ENCODE measurements around the gene CRACR2B. TPM values are rescaled to one million over a fixed set of nuclear protein-coding genes. Genes with fewer than 3 reads are reported as not detected.
A peak's percentile ranks its signal among the peaks of the same experiment; 100 is the strongest.

Gene CRACR2B
- total RNA-seq, 1 donor from 2014 or later, result 2.6 TPM

DNA sequence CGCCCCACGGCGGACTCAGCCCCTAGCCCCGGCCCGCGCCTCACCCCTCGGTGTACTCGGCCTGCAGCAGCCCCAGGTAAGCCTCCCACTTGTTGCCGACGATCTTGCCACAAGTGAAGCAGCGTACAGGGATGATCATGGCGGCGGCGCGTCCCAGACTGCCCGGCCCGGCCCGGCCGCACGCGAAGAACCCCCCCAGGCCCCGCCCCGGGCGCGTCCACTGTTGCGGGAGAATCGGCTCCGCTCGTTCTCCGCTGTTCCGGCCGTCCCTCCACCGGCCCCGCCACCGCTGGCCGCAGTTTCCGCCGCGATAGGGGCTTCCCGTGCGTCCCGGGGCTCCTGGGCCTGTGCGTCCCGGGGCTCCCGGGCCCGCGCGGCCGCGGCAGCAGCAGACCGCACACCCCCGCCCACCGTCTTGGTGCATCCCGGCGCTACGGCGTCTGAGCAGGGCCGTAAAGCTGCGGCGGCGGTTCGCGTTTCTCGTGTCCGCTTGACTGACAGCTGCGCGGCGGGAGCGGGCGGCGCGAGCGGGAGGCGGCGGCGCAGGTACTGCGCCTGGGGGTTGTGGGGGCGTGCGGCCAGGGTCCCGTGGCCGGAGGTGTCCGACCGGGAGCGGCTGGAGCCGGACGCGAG is 14.8 kb downstream of the CRACR2B start, which contains the start of the genes POLR2L and TSPAN4:
POLR2L (minus strand) TSS at position 160 of the 633 bp plus-strand sequence; CDS start at position 139, 21 bp downstream.
TSPAN4 (plus strand) TSS at position 483 of the 633 bp plus-strand sequence. CDS start 7,453 bp downstream, outside the sequence.
- H3K4me3 Mint-ChIP-seq (ENCODE audit: unreplicated experiment), result peak within 1 kb of the TSS; percentile 89
- Histone ChIP-seq H3K36me3 (ENCODE audit: insufficient read depth, low read length) (peaks cover 15% of the 10 kb centered on the region), H3K4me1 (ENCODE audit: insufficient read depth, low read length) (peaks cover 55% of the 10 kb centered on the region), H3K27me3 (ENCODE audit: insufficient read depth, low read length) (no peaks in the 10 kb centered on the region), H3K4me3 (ENCODE audit: insufficient read depth, low read depth, low read length) (peak within 1 kb of the TSS; percentile 97), H3K79me2 (ENCODE audit: insufficient read depth, low read length) (peaks cover 73% of the 10 kb centered on the region), H3K27ac (ENCODE audit: low read depth, low read length) (peak within 1 kb of the TSS; percentile 93), H3K9me3 (ENCODE audit: insufficient read depth, low read depth, low read length) (no peaks in the 10 kb centered on the region), H3K9ac (ENCODE audit: low read length) (peak within 1 kb of the TSS; percentile 94), H2AFZ (ENCODE audit: low read depth, low read length) (peak within 1 kb of the TSS; percentile 41), H4K20me1 (ENCODE audit: insufficient read depth, low read length) (peaks cover 74% of the 10 kb centered on the region), H3K4me2 (ENCODE audit: low read length) (peak within 1 kb of the TSS; percentile 88)
- no peaks in the 10 kb centered on the region for H3K9me3 Mint-ChIP-seq (ENCODE audit: unreplicated experiment)
- peaks cover 6% of the 10 kb centered on the region for H3K36me3 Mint-ChIP-seq (ENCODE audit: low read depth, unreplicated experiment)
- DNase-seq (ENCODE audit: low read depth) (peak; percentile 78), FAIRE-seq (no peak)
- TF ChIP-seq CTCF (IDR thresholded peaks at IDR 0.05; ENCODE audit: insufficient read depth, low read depth, low read length) (no peak), EZH2 (IDR thresholded peaks at IDR 0.05; ENCODE audit: insufficient read depth, low read length) (no peak)
- peak within 1 kb of the TSS; percentile 86 for H3K27ac Mint-ChIP-seq (ENCODE audit: unreplicated experiment)
- no peaks in the 10 kb centered on the region for H3K27me3 Mint-ChIP-seq (ENCODE audit: low read depth, unreplicated experiment)
- peaks cover 20% of the 10 kb centered on the region for H3K4me1 Mint-ChIP-seq (ENCODE audit: low read depth, unreplicated experiment)

GRCh38 chr11:843086-843734 is 15.5 kb downstream of the CRACR2B start:
- Histone ChIP-seq H2AFZ (ENCODE audit: low read depth, low read length) (no peak overlapping the region), H3K4me1 (ENCODE audit: insufficient read depth, low read length) (peaks cover 55% of the 10 kb centered on the region), H3K9ac (ENCODE audit: low read length) (peak overlapping the region; percentile 94), H3K27ac (ENCODE audit: low read depth, low read length) (peak overlapping the region; percentile 68), H3K4me2 (ENCODE audit: low read length) (peak overlapping the region; percentile 88), H3K79me2 (ENCODE audit: insufficient read depth, low read length) (peaks cover 66% of the 10 kb centered on the region), H3K36me3 (ENCODE audit: insufficient read depth, low read length) (peaks cover 15% of the 10 kb centered on the region), H3K9me3 (ENCODE audit: insufficient read depth, low read depth, low read length) (no peaks in the 10 kb centered on the region), H3K4me3 (ENCODE audit: insufficient read depth, low read depth, low read length) (peak overlapping the region; percentile 64), H4K20me1 (ENCODE audit: insufficient read depth, low read length) (peaks cover 74% of the 10 kb centered on the region), H3K27me3 (ENCODE audit: insufficient read depth, low read length) (no peaks in the 10 kb centered on the region)
- Mint-ChIP-seq H3K4me1 (ENCODE audit: low read depth, unreplicated experiment) (peaks cover 20% of the 10 kb centered on the region), H3K9me3 (ENCODE audit: unreplicated experiment) (no peaks in the 10 kb centered on the region), H3K36me3 (ENCODE audit: low read depth, unreplicated experiment) (peaks cover 6% of the 10 kb centered on the region), H3K27ac (ENCODE audit: unreplicated experiment) (peak overlapping the region; percentile 77), H3K27me3 (ENCODE audit: low read depth, unreplicated experiment) (no peaks in the 10 kb centered on the region), H3K4me3 (ENCODE audit: unreplicated experiment) (peak overlapping the region; percentile 87)
- no peak for TF ChIP-seq CTCF (IDR thresholded peaks at IDR 0.05; ENCODE audit: insufficient read depth, low read depth, low read length)
- no peak for TF ChIP-seq EZH2 (IDR thresholded peaks at IDR 0.05; ENCODE audit: insufficient read depth, low read length)
- no peak for DNase-seq (ENCODE audit: low read depth)
- FAIRE-seq, result no peak
